Dendritic cell treated with granulocyte-macrophage colony-stimulating factor and Interleukin-4, amounts not matched to agents 40 ng/mL and 50 ng/mL, for 4 days (primary cell): ENCODE data around the gene MC2R.

Experiments used
- H3K27ac Mint-ChIP-seq: one replicate; pipeline ENCODE4 v1.8.0; 2022; ENCODE audit warnings: mild to moderate bottlenecking, mixed read lengths
- H3K27me3 Mint-ChIP-seq: one replicate; pipeline ENCODE4 v1.8.0; 2022; ENCODE audit warnings: mild to moderate bottlenecking, mixed read lengths
- H3K36me3 Mint-ChIP-seq: one replicate; pipeline ENCODE4 v1.8.0; 2022; ENCODE audit warnings: low read depth, mixed read lengths
- H3K4me1 Mint-ChIP-seq: one replicate; pipeline ENCODE4 v1.8.0; 2022; ENCODE audit warnings: low read depth, mixed read lengths
- H3K4me3 Mint-ChIP-seq: one replicate; pipeline ENCODE4 v1.8.0; 2022; ENCODE audit warnings: mild to moderate bottlenecking, moderate library complexity, mixed read lengths
- H3K9me3 Mint-ChIP-seq: one replicate; pipeline ENCODE4 v1.8.0; 2022; ENCODE audit warnings: mixed read lengths
- intact Hi-C: fragments of 100-400 bp; cut with micrococcal nuclease; formaldehyde crosslinking; loops from one replicate; pipeline ENCODE4 v1.15.0; 2022

The MC2R gene

DNA sequence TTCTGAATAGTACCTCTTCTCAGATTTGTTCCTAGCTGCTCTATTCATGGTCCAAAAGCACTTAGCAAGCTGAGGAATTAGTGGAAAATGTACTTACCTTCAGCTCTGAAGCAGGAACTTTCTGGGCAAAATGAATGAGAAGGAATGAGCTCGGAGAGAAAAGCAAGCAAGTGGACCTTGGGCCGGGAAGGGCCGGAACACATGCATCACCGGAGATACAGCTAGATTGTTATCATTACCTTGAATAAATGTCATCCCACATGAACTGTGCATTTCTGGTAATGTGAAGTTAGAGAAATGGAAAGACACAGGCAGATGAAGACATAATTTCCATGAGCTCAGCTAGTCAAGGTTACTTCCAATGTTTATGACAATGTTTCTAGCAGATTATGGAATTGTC lies at the start of gene MC2R:
TSS of gene MC2R (minus strand) at position 146 of the 400 bp plus-strand sequence. CDS start 30,018 bp downstream, outside the sequence.
- H3K27ac Mint-ChIP-seq: no peak within 1 kb of the TSS
- H3K4me1 Mint-ChIP-seq: no peaks in the 10 kb centered on the region
- H3K36me3 Mint-ChIP-seq: no peaks in the 10 kb centered on the region
- H3K4me3 Mint-ChIP-seq: no peak within 1 kb of the TSS
- H3K9me3 Mint-ChIP-seq: no peaks in the 10 kb centered on the region
- H3K27me3 Mint-ChIP-seq: no peaks in the 10 kb centered on the region
- intact Hi-C loops: no loop called here

DNA sequence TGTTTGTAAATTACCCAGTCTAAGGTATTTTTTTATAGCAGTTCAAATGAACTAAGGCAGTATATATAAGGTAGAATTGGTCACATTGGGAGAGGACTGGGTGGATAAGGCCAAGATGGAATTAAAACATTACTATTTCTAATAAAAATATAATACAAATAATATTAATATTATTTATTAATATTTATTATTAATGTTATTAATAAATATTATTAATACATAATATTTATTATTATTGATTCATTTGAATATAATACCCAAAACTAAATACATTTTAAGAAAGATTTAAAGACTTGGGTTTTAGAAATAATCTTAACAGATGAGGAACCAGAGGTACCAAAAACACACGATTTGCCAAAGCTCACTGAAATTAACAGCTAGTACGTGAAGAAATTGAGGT lies 30.5 kb upstream of the MC2R start:
- Mint-ChIP-seq H3K4me1 (no peaks in the 10 kb centered on the region), H3K9me3 (peaks cover 34% of the 10 kb centered on the region), H3K4me3 (no peak overlapping the region), H3K27ac (no peak overlapping the region), H3K36me3 (no peaks in the 10 kb centered on the region), H3K27me3 (no peaks in the 10 kb centered on the region)
- intact Hi-C loops: no loop called here

DNA sequence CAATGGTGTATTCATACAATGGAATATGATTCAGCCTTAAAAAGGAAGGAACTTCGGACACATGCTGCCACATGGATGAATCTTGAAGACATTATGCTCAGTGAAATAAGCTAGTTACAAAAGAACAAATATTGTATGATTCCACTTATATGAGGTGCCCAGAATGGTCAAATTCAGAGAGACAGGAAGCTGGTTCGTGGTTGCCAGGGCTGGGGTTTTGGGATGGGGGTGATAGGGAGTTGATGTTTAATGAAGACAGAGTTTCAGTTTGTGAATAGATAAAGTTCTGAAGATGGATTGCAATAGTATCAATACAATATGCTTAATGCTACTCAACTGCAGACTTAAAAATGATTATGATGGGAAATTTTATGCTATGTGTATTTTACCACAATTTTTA lies 28.0 kb upstream of the MC2R start:
- H3K27ac Mint-ChIP-seq: no peak overlapping the region
- intact Hi-C loops: no loop called here
- H3K4me3 Mint-ChIP-seq: no peak overlapping the region
- H3K9me3 Mint-ChIP-seq: peaks cover 29% of the 10 kb centered on the region
- H3K4me1 Mint-ChIP-seq: no peaks in the 10 kb centered on the region
- no peaks in the 10 kb centered on the region for H3K27me3 Mint-ChIP-seq
- H3K36me3 Mint-ChIP-seq: no peaks in the 10 kb centered on the region

DNA sequence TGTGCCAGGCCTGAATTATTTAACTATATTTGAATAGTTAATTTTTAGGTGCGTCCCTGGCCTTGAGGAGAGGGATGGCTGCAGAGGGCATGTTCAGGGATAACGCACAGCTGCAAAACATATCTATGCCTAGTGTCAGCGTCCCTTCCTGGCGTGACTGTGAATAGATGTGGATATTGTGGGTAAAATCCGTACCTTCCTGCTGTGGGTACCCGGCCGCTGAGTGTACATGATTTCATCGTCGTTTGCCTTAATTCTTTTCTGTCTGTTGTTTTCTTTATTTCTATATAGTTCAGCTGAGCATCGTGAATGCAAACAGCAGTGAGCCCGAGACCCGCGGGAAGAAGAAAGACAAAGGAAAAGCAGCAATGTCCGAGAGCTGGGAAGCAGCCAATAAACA lies 25.0 kb upstream of the MC2R start:
- Mint-ChIP-seq H3K27ac (no peak overlapping the region), H3K4me3 (no peak overlapping the region), H3K27me3 (no peaks in the 10 kb centered on the region), H3K4me1 (no peaks in the 10 kb centered on the region), H3K36me3 (no peaks in the 10 kb centered on the region), H3K9me3 (peaks cover 9% of the 10 kb centered on the region)
- intact Hi-C loops: no loop called here

DNA sequence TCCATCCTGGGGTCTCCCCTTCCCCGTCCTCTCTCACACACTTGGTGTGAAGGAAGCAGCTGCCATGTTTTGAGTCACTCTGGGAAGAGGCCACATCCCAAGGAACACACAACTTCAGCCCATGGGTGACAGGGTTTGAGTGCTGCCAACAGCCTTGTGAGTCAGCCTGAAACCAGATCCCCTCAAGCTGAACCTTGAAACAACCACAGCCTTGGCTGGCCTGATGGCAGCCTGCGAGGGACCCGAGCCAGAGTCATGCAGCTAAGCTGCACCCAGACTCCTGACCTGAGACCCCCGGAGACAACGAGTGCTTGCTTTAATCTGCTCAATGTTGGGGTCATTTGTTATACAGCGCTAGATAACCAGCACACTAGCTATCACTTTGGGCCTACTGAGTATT lies 19.3 kb upstream of the MC2R start:
- Mint-ChIP-seq H3K27me3 (no peaks in the 10 kb centered on the region), H3K27ac (no peak overlapping the region), H3K36me3 (no peaks in the 10 kb centered on the region), H3K4me1 (no peaks in the 10 kb centered on the region), H3K4me3 (no peak overlapping the region), H3K9me3 (peaks cover 3% of the 10 kb centered on the region)
- intact Hi-C loops: no loop called here

DNA sequence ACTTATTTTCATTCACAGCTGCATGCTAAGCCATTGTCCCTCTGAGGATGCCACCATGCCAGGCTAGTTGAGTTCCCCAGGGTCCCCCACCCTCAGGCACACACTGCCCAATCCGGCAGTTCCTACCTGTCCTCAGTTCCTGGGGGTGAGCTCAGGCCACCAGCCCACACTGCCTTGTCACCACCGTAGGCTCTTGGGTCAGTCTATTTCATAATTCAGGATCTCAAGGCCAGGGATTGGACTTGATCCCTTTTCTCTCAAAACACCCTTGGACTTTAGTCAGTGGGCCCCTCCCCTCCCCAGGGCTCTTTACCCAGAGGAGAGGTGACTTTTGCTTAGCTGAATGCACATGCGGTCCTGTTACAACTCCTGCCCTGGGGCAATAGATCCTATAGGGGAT lies 18.7 kb upstream of the MC2R start:
- H3K27me3 Mint-ChIP-seq: no peaks in the 10 kb centered on the region
- H3K36me3 Mint-ChIP-seq: no peaks in the 10 kb centered on the region
- no peak overlapping the region for H3K27ac Mint-ChIP-seq
- H3K4me1 Mint-ChIP-seq: no peaks in the 10 kb centered on the region
- intact Hi-C loops: no loop called here
- H3K4me3 Mint-ChIP-seq: no peak overlapping the region
- peaks cover 10% of the 10 kb centered on the region for H3K9me3 Mint-ChIP-seq

DNA sequence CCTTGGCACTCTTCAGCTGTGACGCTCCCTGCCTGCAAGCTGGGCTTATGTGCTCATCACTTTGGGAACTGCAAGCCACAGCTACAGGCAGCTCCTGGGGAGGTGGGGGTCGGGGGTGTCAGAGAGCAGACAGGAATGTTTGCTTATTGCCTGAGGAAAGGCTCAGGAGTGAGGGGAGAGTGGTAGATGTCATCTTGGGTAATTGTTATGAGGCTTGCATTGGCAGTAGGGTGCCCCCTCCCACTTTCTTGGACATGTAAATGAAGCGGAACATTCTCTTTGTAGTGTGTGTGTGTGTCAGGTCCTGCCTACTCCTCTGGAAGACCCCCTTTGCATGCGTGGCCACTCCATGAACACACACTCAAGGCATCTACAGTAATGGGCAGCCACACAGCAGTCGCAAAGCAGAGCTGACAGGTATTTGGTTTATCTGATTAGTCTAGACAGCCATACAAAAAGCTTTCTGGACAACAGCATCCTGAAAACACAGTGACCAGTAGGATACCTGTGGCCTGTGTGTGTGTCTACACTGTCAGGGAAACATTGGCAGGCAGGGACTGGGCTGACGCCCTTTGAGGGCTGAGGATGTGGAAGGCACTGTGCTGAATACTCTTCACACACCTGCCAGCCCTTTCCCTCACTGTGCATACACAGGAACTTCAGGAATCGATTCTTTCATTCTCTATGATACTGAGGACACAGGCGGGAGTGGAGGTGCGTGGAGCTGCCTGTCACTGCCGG lies 17.1 kb upstream of the MC2R start:
- Mint-ChIP-seq H3K9me3 (peaks cover 18% of the 10 kb centered on the region), H3K4me3 (no peak overlapping the region), H3K4me1 (no peaks in the 10 kb centered on the region), H3K36me3 (no peaks in the 10 kb centered on the region), H3K27ac (no peak overlapping the region), H3K27me3 (no peaks in the 10 kb centered on the region)
- intact Hi-C loops: no loop called here

DNA sequence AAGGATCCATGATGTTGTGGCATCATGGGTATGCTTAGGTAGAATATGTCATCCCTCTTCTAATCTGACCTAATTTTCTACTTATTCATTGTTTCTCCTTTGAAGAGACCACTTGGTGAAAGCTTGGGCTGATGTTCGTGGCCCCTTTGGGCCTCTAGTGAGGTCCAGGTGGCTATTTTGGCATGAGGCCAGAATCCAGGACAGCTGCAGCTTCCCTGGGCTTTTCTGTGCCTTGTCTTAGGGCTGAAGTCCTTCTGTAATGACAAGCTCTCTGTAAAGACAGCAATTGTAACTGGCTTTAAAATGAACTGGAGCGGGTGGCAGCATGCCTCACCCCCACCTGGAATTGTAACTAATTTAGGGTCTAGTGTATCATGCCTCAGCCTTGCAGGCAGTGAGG lies 15.6 kb upstream of the MC2R start:
- Mint-ChIP-seq H3K4me1 (no peaks in the 10 kb centered on the region), H3K27ac (no peak overlapping the region), H3K4me3 (no peak overlapping the region), H3K36me3 (no peaks in the 10 kb centered on the region), H3K9me3 (peaks cover 19% of the 10 kb centered on the region), H3K27me3 (no peaks in the 10 kb centered on the region)
- intact Hi-C loops: no loop called here

DNA sequence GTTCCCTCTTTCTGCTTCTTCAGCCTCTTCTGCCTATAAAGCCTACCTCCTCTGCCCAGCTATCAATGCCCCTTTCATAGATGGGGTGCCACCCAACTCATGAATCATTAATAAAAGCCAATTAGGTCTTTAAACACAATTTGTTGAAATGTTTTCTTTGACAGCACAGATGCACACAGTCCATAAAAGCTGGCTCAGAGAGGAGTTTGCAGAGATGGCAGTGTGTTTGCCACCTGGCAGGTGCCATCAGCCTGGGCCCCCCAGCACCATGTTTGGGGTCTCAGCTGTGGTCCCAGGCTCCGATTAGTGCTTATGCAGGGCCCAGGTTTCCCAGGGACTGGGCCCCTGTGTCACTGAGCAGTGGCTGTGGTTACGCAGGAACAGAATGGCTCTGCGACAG lies 7.9 kb upstream of the MC2R start:
- H3K27ac Mint-ChIP-seq: no peak overlapping the region
- no peaks in the 10 kb centered on the region for H3K4me1 Mint-ChIP-seq
- no peaks in the 10 kb centered on the region for H3K36me3 Mint-ChIP-seq
- intact Hi-C loops: no loop called here
- no peak overlapping the region for H3K4me3 Mint-ChIP-seq
- peaks cover 8% of the 10 kb centered on the region for H3K9me3 Mint-ChIP-seq
- no peaks in the 10 kb centered on the region for H3K27me3 Mint-ChIP-seq

DNA sequence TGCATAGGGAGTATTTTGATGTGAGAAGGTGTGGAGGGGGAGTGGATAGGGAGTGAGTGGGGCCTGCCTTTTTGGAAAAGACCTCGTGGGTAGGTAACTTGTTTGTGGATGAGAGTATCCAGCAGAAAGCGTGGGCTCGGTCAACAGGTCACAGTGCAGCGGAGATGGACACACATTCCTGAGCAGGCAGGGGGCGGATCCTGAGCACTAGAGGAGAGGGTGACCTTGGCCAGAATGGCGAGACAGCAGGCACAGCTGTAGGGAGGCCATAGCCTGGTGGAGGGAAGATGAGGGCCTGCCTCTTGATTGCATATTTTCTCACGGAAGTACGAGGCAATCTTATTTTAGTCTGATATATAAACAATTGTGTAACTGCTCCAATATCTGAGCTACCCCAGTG lies 3.6 kb upstream of the MC2R start:
- Mint-ChIP-seq H3K4me1 (no peaks in the 10 kb centered on the region), H3K27ac (no peak overlapping the region), H3K4me3 (no peak overlapping the region), H3K36me3 (no peaks in the 10 kb centered on the region), H3K9me3 (no peaks in the 10 kb centered on the region), H3K27me3 (no peaks in the 10 kb centered on the region)
- intact Hi-C loops: no loop called here

DNA sequence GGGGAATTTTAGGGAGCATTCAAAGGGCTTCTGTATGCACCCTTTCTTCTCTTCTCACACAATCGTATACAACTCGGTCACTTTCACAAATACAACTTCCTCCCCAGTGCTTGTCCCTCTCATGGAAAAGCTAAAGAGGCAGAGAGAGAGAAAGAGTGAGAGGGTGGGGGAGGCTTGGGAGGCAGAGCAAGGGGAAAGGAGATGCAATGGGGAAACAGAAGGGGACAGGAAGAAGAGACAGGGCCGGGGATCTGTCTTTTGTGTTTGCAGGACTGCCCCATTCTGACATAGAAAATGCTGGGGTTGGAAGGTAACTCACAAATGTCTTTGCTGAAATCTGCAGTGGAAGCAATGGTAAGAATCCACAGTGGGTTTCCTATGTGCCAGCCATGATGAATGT lies 2.1 kb upstream of the MC2R start:
- no peak overlapping the region for H3K4me3 Mint-ChIP-seq
- H3K9me3 Mint-ChIP-seq: no peaks in the 10 kb centered on the region
- intact Hi-C loops: no loop called here
- no peaks in the 10 kb centered on the region for H3K27me3 Mint-ChIP-seq
- H3K27ac Mint-ChIP-seq: no peak overlapping the region
- no peaks in the 10 kb centered on the region for H3K4me1 Mint-ChIP-seq
- no peaks in the 10 kb centered on the region for H3K36me3 Mint-ChIP-seq

DNA sequence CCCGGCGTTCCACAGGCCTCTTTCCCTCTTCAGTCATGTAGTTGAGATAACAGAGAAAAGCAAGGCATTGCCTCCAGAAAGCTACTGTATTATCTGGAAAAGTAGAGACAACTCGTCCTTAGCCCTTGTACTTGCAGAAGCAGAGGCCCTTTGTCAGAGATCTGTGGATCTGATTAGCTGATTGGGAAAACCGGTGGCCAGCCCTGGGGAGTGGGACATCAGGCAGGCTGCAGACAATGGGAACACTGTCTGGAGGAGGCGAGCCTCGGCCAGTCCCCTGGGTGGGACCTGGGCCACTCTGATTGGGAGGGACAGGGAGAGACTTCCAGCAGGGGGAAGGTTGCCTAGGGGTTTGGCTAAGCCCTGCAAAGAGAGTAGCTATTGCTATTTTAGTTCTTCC lies 1.2 kb upstream of the MC2R start:
- H3K9me3 Mint-ChIP-seq: no peaks in the 10 kb centered on the region
- no peaks in the 10 kb centered on the region for H3K4me1 Mint-ChIP-seq
- no peaks in the 10 kb centered on the region for H3K27me3 Mint-ChIP-seq
- H3K36me3 Mint-ChIP-seq: no peaks in the 10 kb centered on the region
- H3K27ac Mint-ChIP-seq: no peak overlapping the region
- intact Hi-C loops: no loop called here
- no peak overlapping the region for H3K4me3 Mint-ChIP-seq

DNA sequence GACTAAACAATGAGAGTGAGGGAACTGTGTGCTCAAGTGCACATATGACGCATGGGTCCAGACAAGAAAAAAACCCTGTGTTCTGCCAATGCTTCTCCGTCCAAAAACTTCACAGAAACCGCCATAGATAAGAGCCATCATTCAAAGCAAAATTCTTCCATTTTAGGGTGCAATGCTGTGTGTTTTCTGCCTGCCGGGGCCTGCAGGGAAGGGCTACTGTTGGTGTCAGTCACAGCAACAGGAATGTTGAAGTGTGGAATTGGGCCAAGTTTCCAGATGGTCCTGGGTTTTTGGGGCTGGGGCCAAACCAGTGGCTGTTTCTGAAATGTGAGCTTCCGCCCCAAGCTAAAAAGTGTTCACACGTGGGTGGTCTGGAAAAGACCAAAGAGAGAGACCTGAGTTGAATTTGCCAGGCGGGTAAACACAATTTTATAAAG lies 677 bp upstream of the MC2R start:
- H3K27me3 Mint-ChIP-seq: no peaks in the 10 kb centered on the region
- no peak overlapping the region for H3K27ac Mint-ChIP-seq
- no peaks in the 10 kb centered on the region for H3K4me1 Mint-ChIP-seq
- no peaks in the 10 kb centered on the region for H3K9me3 Mint-ChIP-seq
- intact Hi-C loops: no loop called here
- H3K4me3 Mint-ChIP-seq: no peak overlapping the region
- H3K36me3 Mint-ChIP-seq: no peaks in the 10 kb centered on the region

DNA sequence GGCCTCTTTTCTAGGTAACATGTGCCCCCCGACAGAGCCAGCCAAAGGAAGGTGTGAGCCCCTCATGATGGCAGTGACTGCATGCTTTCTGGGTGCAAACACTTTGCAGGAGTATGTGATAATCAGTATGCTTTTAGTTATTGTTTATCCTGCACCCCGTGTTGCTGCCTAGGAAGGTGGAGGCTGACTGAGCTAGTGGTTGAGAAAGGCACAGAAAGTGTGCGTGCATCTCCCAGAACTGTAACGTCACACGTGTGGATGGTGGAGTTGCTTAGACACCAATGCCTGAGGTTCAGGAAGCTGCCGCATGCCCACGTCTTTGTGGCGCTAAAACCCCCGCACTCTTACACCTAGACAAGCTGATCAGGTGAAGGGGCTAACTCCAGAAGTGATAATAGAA lies 580 bp downstream of the MC2R start:
- Mint-ChIP-seq H3K27ac (no peak overlapping the region), H3K4me1 (no peaks in the 10 kb centered on the region), H3K27me3 (no peaks in the 10 kb centered on the region), H3K4me3 (no peak overlapping the region), H3K36me3 (no peaks in the 10 kb centered on the region), H3K9me3 (no peaks in the 10 kb centered on the region)
- intact Hi-C loops: no loop called here

DNA sequence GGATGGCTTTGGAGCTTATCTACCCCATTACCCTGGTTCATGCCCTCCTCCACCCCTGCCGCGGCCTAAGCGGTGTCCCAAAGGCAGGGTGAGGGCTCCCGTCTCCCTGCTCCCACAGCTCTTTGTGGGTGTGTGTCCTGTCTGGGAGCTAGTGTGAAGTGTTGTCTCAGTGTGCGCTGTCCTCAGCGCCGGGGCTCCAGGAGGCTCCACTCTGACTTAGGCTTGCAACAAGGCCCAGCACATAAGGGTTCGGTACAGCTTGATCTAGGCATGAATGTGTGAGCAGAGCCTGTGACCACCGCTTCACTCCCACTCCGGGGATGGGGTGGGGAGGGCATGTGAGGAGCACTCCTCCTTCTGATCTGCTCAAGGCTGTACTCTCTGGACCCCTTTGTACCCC lies 1.2 kb downstream of the MC2R start:
- Mint-ChIP-seq H3K4me1 (no peaks in the 10 kb centered on the region), H3K4me3 (no peak overlapping the region), H3K36me3 (no peaks in the 10 kb centered on the region), H3K9me3 (no peaks in the 10 kb centered on the region), H3K27me3 (no peaks in the 10 kb centered on the region), H3K27ac (no peak overlapping the region)
- intact Hi-C loops: no loop called here
